SK-N-SH (cell line): ENCODE measurements around the gene ZNF23. TPM values are rescaled to one million over a fixed set of nuclear protein-coding genes. Genes with fewer than 3 reads are reported as not detected.

ENCODE experiments used
- CTCF ChIA-PET: fragments of 300-600, 350-600 bp; formaldehyde crosslinking; extraction: SDS; loops from one replicate; lab custom pipeline; 2021; lab: Yijun Ruan, JAX
- POLR2A ChIA-PET: fragments of 350-600 bp; sonication (Branson Sonifier 250); formaldehyde crosslinking; extraction: SDS; loops from one replicate; lab custom pipeline; 2020; ENCODE audit warnings: antibody characterized with exemption, inconsistent platforms; lab: Yijun Ruan, JAX
- DNase-seq: peaks from one replicate; pipeline ENCODE4 v3.0.0; 2012
- H2AFZ ChIP-seq: fragments of 200-600 bp; sonication (generic); 2 replicates; pipeline ENCODE4 v1.8.1; 2016; ENCODE audit warnings: antibody characterized with exemption, mild to moderate bottlenecking, low read depth
- H3F3A ChIP-seq: fragments of 200-600 bp; sonication (generic); replicated peaks from 2 replicates; pipeline ENCODE3; 2016; ENCODE audit warnings: antibody characterized with exemption, mild to moderate bottlenecking; ENCODE audit not compliant: insufficient read depth
- H3K27ac ChIP-seq, 2 experiments: fragments of 200-500 bp in 1 of 2; fragments of 200-600 bp in 1 of 2; sonication (Bioruptor generic) in 1 of 2; sonication (generic), shearing (Covaris generic) in 1 of 2; 2 replicates each; pipeline versions ENCODE4 v1.5.1 to v1.6.1; 2014 to 2016; ENCODE audit warnings: low read depth in 2 of 2, inconsistent platforms in 1 of 2, low read length in 1 of 2, mild to moderate bottlenecking in 1 of 2, mixed read lengths in 1 of 2
- H3K27me3 ChIP-seq: fragments of 200-600 bp; sonication (generic), shearing (Covaris generic); 2 replicates; pipeline ENCODE4 v1.6.1; 2016; ENCODE audit warnings: mixed run types; ENCODE audit not compliant: insufficient read depth
- H3K36me3 ChIP-seq, 2 experiments: fragments of 200-500 bp in 1 of 2; fragments of 200-600 bp in 1 of 2; sonication (Bioruptor generic) in 1 of 2; sonication (generic) in 1 of 2; replicated peaks in 1 of 2; 2 replicates each; pipeline versions ENCODE3 to v1.5.1; 2014 to 2016; ENCODE audit warnings: low read length in 1 of 2, mild to moderate bottlenecking in 1 of 2; ENCODE audit not compliant: insufficient read depth in 2 of 2, control insufficient read depth in 1 of 2
- H3K4me1 ChIP-seq, 2 experiments: fragments of 200-500 bp in 1 of 2; fragments of 200-600 bp in 1 of 2; sonication (Bioruptor generic) in 1 of 2; sonication (generic), shearing (Covaris generic) in 1 of 2; 2 replicates each; pipeline versions ENCODE4 v1.5.1 to v1.6.1; 2014 to 2016; ENCODE audit warnings: low read depth in 1 of 2, low read length in 1 of 2, mixed run types in 1 of 2; ENCODE audit not compliant: insufficient read depth in 2 of 2, control insufficient read depth in 1 of 2
- H3K4me2 ChIP-seq: fragments of 200-600 bp; sonication (generic), shearing (Covaris generic); 2 replicates; pipeline ENCODE4 v1.6.1; 2017; ENCODE audit warnings: mixed run types
- H3K4me3 ChIP-seq, 2 experiments: fragments of 200-500 bp in 1 of 2; fragments of 200-600 bp in 1 of 2; sonication (Bioruptor generic) in 1 of 2; sonication (generic), shearing (Covaris generic) in 1 of 2; 2 replicates each; pipeline versions ENCODE4 v1.5.1 to v1.8.1; 2014 to 2016; ENCODE audit warnings: low read depth in 2 of 2, inconsistent platforms in 1 of 2, low read length in 1 of 2, mild to moderate bottlenecking in 1 of 2, mixed read lengths in 1 of 2, moderate library complexity in 1 of 2
- H3K79me2 ChIP-seq: fragments of 200-600 bp; sonication (generic); 2 replicates; pipeline ENCODE4 v1.8.1; 2017; ENCODE audit warnings: mild to moderate bottlenecking; ENCODE audit not compliant: insufficient read depth
- H3K9ac ChIP-seq: fragments of 200-600 bp; sonication (generic); 2 replicates; pipeline ENCODE4 v1.6.1; 2017; ENCODE audit warnings: mixed run types
- H3K9me2 ChIP-seq: fragments of 200-600 bp; sonication (generic); 2 replicates; pipeline ENCODE4 v1.6.1; 2017; ENCODE audit warnings: mixed run types
- H3K9me3 ChIP-seq: fragments of 200-600 bp; sonication (generic); 2 replicates; pipeline ENCODE4 v1.6.1; 2017; ENCODE audit warnings: mixed run types, mild to moderate bottlenecking, moderate library complexity
- H4K20me1 ChIP-seq: fragments of 200-600 bp; sonication (generic); 2 replicates; pipeline ENCODE4 v1.6.1; 2017; ENCODE audit warnings: mild to moderate bottlenecking, mixed run types; ENCODE audit not compliant: insufficient read depth
- RCOR1 ChIP-seq: fragments of 150-350 bp; IDR thresholded peaks from 2 replicates; pipeline ENCODE4 v1.6.1; 2017; ENCODE audit warnings: antibody characterized with exemption, low read length
- REST ChIP-seq: IDR thresholded peaks from 2 replicates; pipeline ENCODE4 v1.6.1; 2012; ENCODE audit warnings: mild to moderate bottlenecking, low read depth, low read length, moderate library complexity
- RXRA ChIP-seq: IDR thresholded peaks from 2 replicates; pipeline ENCODE4 v1.4.0; 2012; ENCODE audit warnings: low read depth, mild to moderate bottlenecking, borderline replicate concordance
- YY1 ChIP-seq: IDR thresholded peaks from 2 replicates; pipeline ENCODE4 v1.4.0; 2012; ENCODE audit warnings: low read depth, mild to moderate bottlenecking
- ZBTB33 ChIP-seq: IDR thresholded peaks from 2 replicates; pipeline ENCODE4 v1.4.0; 2012; ENCODE audit warnings: low read depth, borderline replicate concordance
- WGBS: methylation state at CpG from one replicate; pipeline ENCODE4 v1.1.6; 2017; ENCODE audit warnings: low lambda C conversion rate; 5-methylcytosine and 5-hydroxymethylcytosine counted together
- polyA plus RNA-seq, 3 experiments: library from polyadenylated mRNA; depleted of rRNA; stranded (reverse); fragments of >200 nt; gene quantifications; 2 replicates each; pipeline ENCODE4 v1.2.3, GENCODE V29; 2012
- TF ChIP-seq, protein P1 (sequence below): IDR thresholded peaks from 2 replicates; pipeline ENCODE4 v1.4.0; 2012; ENCODE audit warnings: low read depth, borderline replicate concordance
- TF ChIP-seq, protein P2 (sequence below): IDR thresholded peaks from 2 replicates; pipeline ENCODE4; 2012

The ZNF23 gene
- polyA plus RNA-seq, 1 of the 3 experiments (the other 2 are of a cell fraction), result 7.3 TPM

GRCh38 chr16:71472931-71473330 is 10.9 kb upstream of the ZNF23 start:
- no peak overlapping the region for H3K4me2 ChIP-seq
- no peaks in the 10 kb centered on the region for H3K9me2 ChIP-seq
- peaks cover 20 to 26% of the 10 kb centered on the region in 2 experiments for H3K36me3 ChIP-seq
- H3K27me3 ChIP-seq, result no peaks in the 10 kb centered on the region
- no peak for DNase-seq
- 81% methylated on average over 2 of the region's 2 CpGs for WGBS
- POLR2A ChIA-PET, result interaction anchor here (0.9 kb wide), 1 partner anchor 11 kb away, joined by 3 read pairs; the partner anchor contains the start of gene ZNF23
- H3K4me3 ChIP-seq, result no peak overlapping the region
- H3K4me1 ChIP-seq, result no peaks in the 10 kb centered on the region
- H4K20me1 ChIP-seq, result no peaks in the 10 kb centered on the region
- H2AFZ ChIP-seq, result no peak overlapping the region
- H3K27ac ChIP-seq, result no peak overlapping the region
- H3K79me2 ChIP-seq, result no peaks in the 10 kb centered on the region
- no peaks in the 10 kb centered on the region; the same call in 1 of the 2 replicates for H3K9me3 ChIP-seq
- H3K9ac ChIP-seq, result no peak overlapping the region
- TF ChIP-seq RXRA, result no peak
- TF ChIP-seq, all 33 proteins: peak for 0
- CTCF ChIA-PET, result no interaction called here
- peaks cover 20% of the 10 kb centered on the region for H3F3A ChIP-seq

DNA sequence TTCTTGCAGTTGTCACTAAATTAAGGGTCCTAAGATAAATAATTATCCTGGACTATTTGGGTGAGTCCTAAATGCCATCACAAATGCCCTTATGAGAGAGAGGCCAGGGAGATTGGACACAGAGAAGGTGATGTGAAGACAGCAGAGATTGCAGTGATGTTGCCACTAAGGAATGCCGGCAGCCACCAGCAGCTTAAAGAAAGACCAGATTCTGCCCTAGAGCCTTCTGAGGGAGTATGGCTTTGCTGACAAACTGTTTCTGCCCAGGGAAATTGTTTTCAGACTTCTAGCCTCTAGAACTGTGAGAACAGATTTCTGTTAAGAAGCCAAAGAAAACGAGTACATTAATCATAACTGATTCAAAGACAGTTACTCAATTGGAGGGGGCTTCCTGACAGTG is 10.0 kb upstream of the ZNF23 start:
- Histone ChIP-seq H3K4me3 (no peak overlapping the region), H3K4me1 (no peaks in the 10 kb centered on the region), H3K36me3 (peaks cover 13 to 18% of the 10 kb centered on the region in 2 experiments), H3K27ac (no peak overlapping the region), H3K4me2 (no peak overlapping the region), H3K79me2 (no peaks in the 10 kb centered on the region), H4K20me1 (no peaks in the 10 kb centered on the region), H3K9me2 (no peaks in the 10 kb centered on the region), H3K27me3 (no peaks in the 10 kb centered on the region), H3F3A (peaks cover 20% of the 10 kb centered on the region), H3K9ac (no peak overlapping the region), H2AFZ (no peak overlapping the region), H3K9me3 (no peaks in the 10 kb centered on the region; the same call in 1 of the 2 replicates)
- no peak for DNase-seq
- WGBS, result 61% methylated on average over 2 of the region's 2 CpGs
- CTCF ChIA-PET, result no interaction called here
- POLR2A ChIA-PET, result no interaction called here
- TF ChIP-seq, protein P1, sequence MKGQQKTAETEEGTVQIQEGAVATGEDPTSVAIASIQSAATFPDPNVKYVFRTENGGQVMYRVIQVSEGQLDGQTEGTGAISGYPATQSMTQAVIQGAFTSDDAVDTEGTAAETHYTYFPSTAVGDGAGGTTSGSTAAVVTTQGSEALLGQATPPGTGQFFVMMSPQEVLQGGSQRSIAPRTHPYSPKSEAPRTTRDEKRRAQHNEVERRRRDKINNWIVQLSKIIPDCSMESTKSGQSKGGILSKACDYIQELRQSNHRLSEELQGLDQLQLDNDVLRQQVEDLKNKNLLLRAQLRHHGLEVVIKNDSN, result no peak
- TF ChIP-seq REST, result no peak
- TF ChIP-seq RCOR1, result no peak
- TF ChIP-seq, protein P2, sequence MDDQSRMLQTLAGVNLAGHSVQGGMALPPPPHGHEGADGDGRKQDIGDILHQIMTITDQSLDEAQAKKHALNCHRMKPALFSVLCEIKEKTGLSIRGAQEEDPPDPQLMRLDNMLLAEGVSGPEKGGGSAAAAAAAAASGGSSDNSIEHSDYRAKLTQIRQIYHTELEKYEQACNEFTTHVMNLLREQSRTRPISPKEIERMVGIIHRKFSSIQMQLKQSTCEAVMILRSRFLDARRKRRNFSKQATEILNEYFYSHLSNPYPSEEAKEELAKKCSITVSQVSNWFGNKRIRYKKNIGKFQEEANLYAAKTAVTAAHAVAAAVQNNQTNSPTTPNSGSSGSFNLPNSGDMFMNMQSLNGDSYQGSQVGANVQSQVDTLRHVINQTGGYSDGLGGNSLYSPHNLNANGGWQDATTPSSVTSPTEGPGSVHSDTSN, result no peak
- no peak for TF ChIP-seq YY1
- TF ChIP-seq ZBTB33, result no peak
